IMR-90 (cell line): ENCODE measurements around the gene C1QC. TPM values are rescaled to one million over a fixed set of nuclear protein-coding genes. Genes with fewer than 3 reads are reported as not detected.

Experiments
- ATAC-seq: fragments of 200-7000 bp; cut with Tn5 transposase; 2 replicates; pipeline ENCODE4 v1.9.1; 2020; ENCODE audit warnings: low read depth, mild to moderate bottlenecking, moderate library complexity
- BruUV-seq: library from RNA; stranded (reverse); fragments of 400-500 nt; replicated peaks from 2 replicates; lab custom pipeline; 2021; lab: Mats Ljungman, UMichigan
- CTCF ChIA-PET: fragments of 300-600 bp; formaldehyde crosslinking; extraction: SDS; loops from one replicate; lab custom pipeline; 2021; ENCODE audit warnings: antibody characterized with exemption; lab: Yijun Ruan, JAX
- POLR2A ChIA-PET: fragments of 300-600 bp; sonication (Branson Sonifier 250); formaldehyde crosslinking; loops from one replicate; lab custom pipeline; 2022; ENCODE audit warnings: antibody characterized with exemption; ENCODE audit not compliant: unreplicated experiment; lab: Charles Lee
- DNase-seq: peaks from one replicate; pipeline ENCODE4 v3.0.0; 2013
- H2AFZ ChIP-seq: replicated peaks from 2 replicates; pipeline ENCODE3; 2013; ENCODE audit warnings: low read length, mild to moderate bottlenecking; ENCODE audit not compliant: poor library complexity
- H2AK5ac ChIP-seq: 2 replicates; pipeline ENCODE4 v1.6.1; 2013; ENCODE audit warnings: low read depth, low read length, inconsistent platforms
- H2AK9ac ChIP-seq: replicated peaks from 2 replicates; pipeline ENCODE3; 2013; ENCODE audit warnings: mild to moderate bottlenecking, low read depth, low read length, moderate library complexity; ENCODE audit not compliant: poor library complexity
- H2BK120ac ChIP-seq: 2 replicates; pipeline ENCODE4 v1.6.1; 2013; ENCODE audit warnings: low read depth, low read length, inconsistent platforms
- H2BK15ac ChIP-seq: 3 replicates; pipeline ENCODE4 v1.6.1; 2013; ENCODE audit warnings: low read depth, low read length, inconsistent platforms
- H2BK20ac ChIP-seq: 2 replicates; pipeline ENCODE4 v1.6.1; 2013; ENCODE audit warnings: low read depth, mild to moderate bottlenecking, inconsistent platforms, low read length, moderate library complexity
- H2BK5ac ChIP-seq: 2 replicates; pipeline ENCODE4 v1.6.1; 2013; ENCODE audit warnings: mild to moderate bottlenecking, low read depth, low read length, inconsistent platforms; ENCODE audit not compliant: poor library complexity, severe bottlenecking
- H3K14ac ChIP-seq: replicated peaks from 2 replicates; pipeline ENCODE4 v1.6.1; 2013; ENCODE audit warnings: low read depth, low read length, inconsistent platforms
- H3K18ac ChIP-seq: 2 replicates; pipeline ENCODE4 v1.6.1; 2013; ENCODE audit warnings: low read depth, low read length, control low read depth
- H3K23ac ChIP-seq: 2 replicates; pipeline ENCODE4 v1.6.1; 2013; ENCODE audit warnings: low read depth, low read length, inconsistent platforms
- H3K27ac ChIP-seq: 2 replicates; pipeline ENCODE4 v1.5.1; 2013; ENCODE audit warnings: mild to moderate bottlenecking, control low read depth, low read length; ENCODE audit not compliant: insufficient read depth
- H3K27me3 ChIP-seq: 2 replicates; pipeline ENCODE4 v1.6.1; 2013; ENCODE audit warnings: low read length; ENCODE audit not compliant: control insufficient read depth, insufficient read depth
- H3K36me3 ChIP-seq: 2 replicates; pipeline ENCODE4 v1.6.1; 2013; ENCODE audit warnings: low read length, mixed read lengths; ENCODE audit not compliant: control insufficient read depth, insufficient read depth
- H3K4ac ChIP-seq: 2 replicates; pipeline ENCODE4 v1.6.1; 2013; ENCODE audit warnings: low read depth, low read length, inconsistent platforms
- H3K4me1 ChIP-seq: 2 replicates; pipeline ENCODE4 v1.6.1; 2013; ENCODE audit warnings: low read length, mixed read lengths; ENCODE audit not compliant: control insufficient read depth, insufficient read depth
- H3K4me2 ChIP-seq: 2 replicates; pipeline ENCODE4 v1.6.1; 2013; ENCODE audit warnings: low read depth, mild to moderate bottlenecking, control low read depth, low read length, moderate library complexity
- H3K4me3 ChIP-seq: 2 replicates; pipeline ENCODE4 v1.5.1; 2013; ENCODE audit warnings: low read depth, mild to moderate bottlenecking, control low read depth, low read length, moderate library complexity; ENCODE audit not compliant: insufficient read depth
- H3K56ac ChIP-seq: 2 replicates; pipeline ENCODE4 v1.6.1; 2013; ENCODE audit warnings: low read length, inconsistent platforms; ENCODE audit not compliant: insufficient read depth; ENCODE audit errors: extremely low read depth
- H3K79me1 ChIP-seq, 2 experiments: 2 replicates each; pipeline ENCODE4 v1.6.1; 2013; ENCODE audit warnings: low read length in 2 of 2, inconsistent platforms in 1 of 2, low read depth in 1 of 2
- H3K9ac ChIP-seq: 2 replicates; pipeline ENCODE4 v1.6.1; 2013; ENCODE audit warnings: low read depth, low read length, control low read depth
- H3K9me1 ChIP-seq: 2 replicates; pipeline ENCODE4 v1.6.1; 2013; ENCODE audit warnings: low read length, inconsistent platforms; ENCODE audit not compliant: insufficient read depth
- H3K9me3 ChIP-seq: 2 replicates; pipeline ENCODE4 v1.6.1; 2013; ENCODE audit warnings: low read length; ENCODE audit not compliant: control insufficient read depth, insufficient read depth
- H4K20me1 ChIP-seq: 2 replicates; pipeline ENCODE4 v1.6.1; 2013; ENCODE audit warnings: low read length, inconsistent platforms; ENCODE audit not compliant: insufficient read depth
- H4K5ac ChIP-seq: 2 replicates; pipeline ENCODE4 v1.6.1; 2013; ENCODE audit warnings: mild to moderate bottlenecking, low read depth, low read length, control low read depth
- H4K8ac ChIP-seq, 2 experiments: 2 replicates each; pipeline ENCODE4 v1.6.1; 2013; ENCODE audit warnings: low read depth in 2 of 2, low read length in 2 of 2, control low read depth in 1 of 2, inconsistent platforms in 1 of 2
- H4K91ac ChIP-seq: 2 replicates; pipeline ENCODE4 v1.6.1; 2013; ENCODE audit warnings: low read depth, low read length, inconsistent platforms; ENCODE audit not compliant: insufficient read depth
- CEBPB ChIP-seq: IDR thresholded peaks from 2 replicates; pipeline ENCODE4 v1.6.1; 2012; ENCODE audit warnings: low read depth, low read length, improper control_type of control experiment
- MAZ ChIP-seq: IDR thresholded peaks from 2 replicates; pipeline ENCODE4 v1.6.1; 2012; ENCODE audit warnings: low read depth, mild to moderate bottlenecking, low read length, improper control_type of control experiment, moderate library complexity, borderline replicate concordance
- WGBS, 2 experiments: methylation state at CpG; one replicate each; pipeline versions ENCODE4 v1.1.5 to v1.1.7; 2013; ENCODE audit warnings: missing lambda C conversion rate in 2 of 2; ENCODE audit not compliant: insufficient read length in 1 of 2; ENCODE audit errors: extremely low coverage in 2 of 2; 5-methylcytosine and 5-hydroxymethylcytosine counted together
- dilution Hi-C: fragments of 300-500 bp; cut with HindIII; formaldehyde crosslinking; loops from one replicate; pipeline ENCODE4 v1.14.3; 2018; ENCODE audit warnings: low sequenced_read_pairs; ENCODE audit not compliant: unreplicated experiment
- in situ Hi-C: fragments of 300-500 bp; cut with MboI; formaldehyde crosslinking; loops from 3 replicates; pipeline ENCODE4 v1.14.3; 2019; ENCODE audit warnings: low sequenced_read_pairs, inconsistent platforms, mixed read lengths
- intact Hi-C: fragments of 100-400 bp; cut with micrococcal nuclease; formaldehyde crosslinking; loops from 2 replicates; pipeline ENCODE4 v1.10.0; 2022
- polyA plus RNA-seq, 3 experiments: library from polyadenylated mRNA; depleted of rRNA; stranded (reverse); fragments of >200 nt; gene quantifications; 2 replicates each; pipeline ENCODE4 v1.2.3, GENCODE V29; 2012; ENCODE audit warnings: low replicate concordance in 1 of 3
- total RNA-seq: library from RNA; depleted of rRNA; stranded (reverse); fragments of >200 nt; gene quantifications from 2 replicates; pipeline ENCODE4 v1.2.3, GENCODE V29; 2012
- TF ChIP-seq, protein P1 (sequence below): fragments of 150-350 bp; IDR thresholded peaks from 2 replicates; pipeline ENCODE4 v1.6.1; 2016; ENCODE audit warnings: low read depth, mild to moderate bottlenecking, low read length, moderate library complexity, borderline replicate concordance

C1QC gene
- total and polyA plus RNA-seq, 2 of the 4 experiments (the other 2 are of a cell fraction), result not detected

DNA sequence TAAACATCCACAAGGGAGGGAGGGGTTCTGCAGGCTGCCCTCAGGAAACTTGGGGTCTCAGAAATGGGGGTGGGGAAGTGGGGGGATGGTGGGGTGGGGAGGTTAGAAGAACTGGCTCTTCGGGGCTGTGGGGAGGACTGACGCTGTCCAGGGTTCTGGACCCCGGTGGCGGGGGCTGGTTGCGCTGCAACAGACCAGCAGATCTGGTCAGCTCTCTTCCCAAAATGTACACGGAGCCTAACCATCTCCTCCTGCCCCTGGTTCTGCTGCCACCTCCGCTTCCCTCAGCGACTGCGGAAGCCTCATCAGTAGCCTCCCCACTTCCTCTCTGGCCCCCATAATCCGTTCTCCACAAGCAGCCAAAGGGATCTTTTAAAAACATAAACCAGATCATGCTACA lies 36.3 kb upstream of the C1QC start:
- Histone ChIP-seq H2BK5ac (no peak overlapping the region), H4K8ac (no peak overlapping the region), H3K27ac (no peak overlapping the region), H3K4me2 (no peak overlapping the region), H2BK15ac (no peak overlapping the region), H3K36me3 (no peaks in the 10 kb centered on the region), H4K5ac (no peak overlapping the region), H3K9me1 (no peaks in the 10 kb centered on the region), H3K27me3 (peaks cover 41% of the 10 kb centered on the region), H2AFZ (no peak overlapping the region), H4K20me1 (peaks cover 4% of the 10 kb centered on the region; the same call in 1 of the 2 replicates), H3K23ac (no peak overlapping the region), H2BK20ac (no peak overlapping the region), H2AK5ac (no peak overlapping the region), H3K18ac (no peak overlapping the region), H2AK9ac (no peak overlapping the region), H4K91ac (no peak overlapping the region), H3K9me3 (no peaks in the 10 kb centered on the region), H3K9ac (no peak overlapping the region), H3K4me3 (no peak overlapping the region), H3K4me1 (no peaks in the 10 kb centered on the region), H3K56ac (no peak overlapping the region), H2BK120ac (no peak overlapping the region), H3K14ac (no peak overlapping the region), H3K79me1 (no peaks in the 10 kb centered on the region), H3K4ac (no peak overlapping the region)
- 17% methylated on average over 4 of the region's 10 CpGs; no CpG with 5 or more reads in 1 of the 2 experiments for WGBS, 2 experiments
- BruUV-seq, result no TSS peak
- CTCF ChIA-PET, result no interaction called here
- DNase-seq, result no peak
- intact Hi-C loops, result no loop called here
- dilution Hi-C loops, result no loop called here
- TF ChIP-seq, protein P1, sequence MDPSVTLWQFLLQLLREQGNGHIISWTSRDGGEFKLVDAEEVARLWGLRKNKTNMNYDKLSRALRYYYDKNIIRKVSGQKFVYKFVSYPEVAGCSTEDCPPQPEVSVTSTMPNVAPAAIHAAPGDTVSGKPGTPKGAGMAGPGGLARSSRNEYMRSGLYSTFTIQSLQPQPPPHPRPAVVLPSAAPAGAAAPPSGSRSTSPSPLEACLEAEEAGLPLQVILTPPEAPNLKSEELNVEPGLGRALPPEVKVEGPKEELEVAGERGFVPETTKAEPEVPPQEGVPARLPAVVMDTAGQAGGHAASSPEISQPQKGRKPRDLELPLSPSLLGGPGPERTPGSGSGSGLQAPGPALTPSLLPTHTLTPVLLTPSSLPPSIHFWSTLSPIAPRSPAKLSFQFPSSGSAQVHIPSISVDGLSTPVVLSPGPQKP, result no peak
- TF ChIP-seq CEBPB (no peak), MAZ (peak; percentile 71; the same call in 1 of the 2 replicates)
- POLR2A ChIA-PET, result no interaction called here
- in situ Hi-C loops, result no loop called here
- ATAC-seq, result no peak; the same call in 1 of the 2 replicates
